SK-N-MC (cell line): ENCODE measurements around the gene S100A9.

Source experiments
- DNase-seq: peaks from one replicate; pipeline ENCODE4 v3.0.0-alpha.2; 2011; ENCODE audit warnings: low read depth, low spot score
- H3K27ac ChIP-seq: fragments of 200-600 bp; sonication (generic); 2 replicates; pipeline ENCODE4 v1.5.1; 2016; ENCODE audit warnings: mixed run types
- H3K36me3 ChIP-seq: fragments of 200-600 bp; sonication (generic); 2 replicates; pipeline ENCODE4 v1.6.1; 2017; ENCODE audit warnings: antibody characterized with exemption, low read length, mixed read lengths; ENCODE audit not compliant: insufficient read depth
- H3K4me3 ChIP-seq: fragments of 200-600 bp; sonication (generic); 2 replicates; pipeline ENCODE4 v1.5.1; 2016
- H3K9ac ChIP-seq: fragments of 200-600 bp; sonication (generic); 2 replicates; pipeline ENCODE4 v1.8.0; 2017; ENCODE audit warnings: mixed run types, mixed read lengths; ENCODE audit not compliant: insufficient read length
- H3K9me3 ChIP-seq: fragments of 200-600 bp; sonication (generic); 2 replicates; pipeline ENCODE4 v1.6.1; 2017; ENCODE audit warnings: low read depth, mild to moderate bottlenecking, antibody characterized with exemption, low read length, moderate library complexity, mixed read lengths
- EZH2 ChIP-seq: fragments of 200-600 bp; sonication (generic); IDR thresholded peaks from one replicate; pipeline ENCODE4 v1.6.1; 2017; ENCODE audit warnings: antibody characterized with exemption
- FOXP2 ChIP-seq: optimal IDR thresholded peaks from 2 replicates; pipeline ENCODE3; 2011; ENCODE audit warnings: mild to moderate bottlenecking, moderate library complexity; ENCODE audit not compliant: insufficient read depth; ENCODE audit errors: extremely low read length, control extremely low read depth
- POLR2AphosphoS5 ChIP-seq: IDR thresholded peaks from 2 replicates; pipeline ENCODE4 v1.6.1; 2012; ENCODE audit warnings: mild to moderate bottlenecking, low read depth, low read length, borderline replicate concordance

The S100A9 gene

GRCh38 chr1:153389401-153389800 lies 31.7 kb downstream of the S100A9 start:
- Histone ChIP-seq H3K4me3 (no peak overlapping the region), H3K9me3 (no peaks in the 10 kb centered on the region), H3K36me3 (no peaks in the 10 kb centered on the region), H3K9ac (no peak overlapping the region), H3K27ac (no peak overlapping the region)
- no peak for DNase-seq
- TF ChIP-seq EZH2 (no peak), FOXP2 (no peak), POLR2AphosphoS5 (no peak)

- no peaks in the 10 kb centered on the region for H3K9me3 ChIP-seq
- no peak overlapping the region for H3K9ac ChIP-seq
- H3K27ac ChIP-seq, result no peak overlapping the region
- TF ChIP-seq POLR2AphosphoS5 (no peak), EZH2 (no peak), FOXP2 (no peak)
- no peak for DNase-seq
- H3K4me3 ChIP-seq, result no peak overlapping the region
- H3K36me3 ChIP-seq, result no peaks in the 10 kb centered on the region
These were observed 32.6 kb downstream of the S100A9 start for GRCh38 chr1:153389973-153390879.

GRCh38 chr1:153390938-153391710 lies 33.5 kb downstream of the S100A9 start, which contains the start of gene S100A8:
Gene S100A8, minus strand, starts transcription at chr1:153391073. Its CDS starts 538 bp downstream, at chr1:153390535.
- DNase-seq, result no peak
- Histone ChIP-seq H3K36me3 (no peaks in the 10 kb centered on the region), H3K9me3 (no peaks in the 10 kb centered on the region), H3K9ac (no peak within 1 kb of the TSS), H3K27ac (no peak within 1 kb of the TSS), H3K4me3 (no peak within 1 kb of the TSS)
- TF ChIP-seq POLR2AphosphoS5 (no peak), EZH2 (no peak), FOXP2 (no peak)

- Histone ChIP-seq H3K9ac (no peak overlapping the region), H3K4me3 (no peak overlapping the region), H3K9me3 (no peaks in the 10 kb centered on the region), H3K27ac (no peak overlapping the region), H3K36me3 (no peaks in the 10 kb centered on the region)
- TF ChIP-seq EZH2, result no peak
- TF ChIP-seq FOXP2, result no peak
- TF ChIP-seq POLR2AphosphoS5, result no peak
- no peak for DNase-seq
These were observed 34.6 kb downstream of the S100A9 start for GRCh38 chr1:153392258-153392657.

GRCh38 chr1:153392822-153393221 lies 35.2 kb downstream of the S100A9 start:
- Histone ChIP-seq H3K36me3 (no peaks in the 10 kb centered on the region), H3K9ac (no peak overlapping the region), H3K4me3 (no peak overlapping the region), H3K9me3 (no peaks in the 10 kb centered on the region), H3K27ac (no peak overlapping the region)
- TF ChIP-seq FOXP2, result no peak
- no peak for TF ChIP-seq EZH2
- no peak for TF ChIP-seq POLR2AphosphoS5
- no peak for DNase-seq

GRCh38 chr1:153393926-153394325 lies 36.3 kb downstream of the S100A9 start:
- TF ChIP-seq EZH2, result no peak
- TF ChIP-seq POLR2AphosphoS5, result no peak
- no peak for TF ChIP-seq FOXP2

GRCh38 chr1:153394391-153394790 lies 36.7 kb downstream of the S100A9 start:
- no peak for DNase-seq
- Histone ChIP-seq H3K27ac (no peak overlapping the region), H3K9me3 (no peaks in the 10 kb centered on the region), H3K4me3 (no peak overlapping the region), H3K36me3 (no peaks in the 10 kb centered on the region), H3K9ac (no peak overlapping the region)
- TF ChIP-seq EZH2, result no peak
- no peak for TF ChIP-seq POLR2AphosphoS5

More at GRCh38 chr1:153393926-153394325, 36.3 kb downstream of the S100A9 start:
- Histone ChIP-seq H3K36me3 (no peaks in the 10 kb centered on the region), H3K4me3 (no peak overlapping the region), H3K9ac (no peak overlapping the region), H3K9me3 (no peaks in the 10 kb centered on the region), H3K27ac (no peak overlapping the region)
- no peak for DNase-seq

GRCh38 chr1:153395136-153395685 lies 37.6 kb downstream of the S100A9 start:
- TF ChIP-seq POLR2AphosphoS5, result no peak
- TF ChIP-seq FOXP2, result no peak
- TF ChIP-seq EZH2, result no peak
- H3K4me3 ChIP-seq, result no peak overlapping the region
- no peak overlapping the region for H3K27ac ChIP-seq
- H3K9ac ChIP-seq, result no peak overlapping the region
- no peak for DNase-seq
- H3K36me3 ChIP-seq, result no peaks in the 10 kb centered on the region
- no peaks in the 10 kb centered on the region for H3K9me3 ChIP-seq
